Activated CD8-positive, alpha-beta T cell treated with anti-CD3 and anti-CD28 coated beads for 36 hours (primary cell): Measurements from ENCODE around the gene TAF5L. TPM values are rescaled to one million over a fixed set of nuclear protein-coding genes. Genes with fewer than 3 reads are reported as not detected.

Source experiments
- ATAC-seq: fragments of 200-7000 bp; cut with Tn5 transposase; one replicate; pipeline ENCODE4 v1.10.0; 2021; ENCODE audit warnings: mild to moderate bottlenecking, moderate library complexity
- CTCF ChIA-PET: fragments of 350-600 bp; sonication (Branson Sonifier 250); formaldehyde crosslinking; loops from one replicate; lab custom pipeline; 2021; ENCODE audit warnings: antibody characterized with exemption; lab: Charles Lee
- POLR2A ChIA-PET: fragments of 350-600 bp; sonication (Branson Sonifier 250); formaldehyde crosslinking; loops from one replicate; lab custom pipeline; 2021; ENCODE audit warnings: antibody characterized with exemption; lab: Charles Lee
- DNase-seq: peaks from one replicate; pipeline ENCODE4 v3.0.0-alpha.2; 2020
- H3K27ac Mint-ChIP-seq: one replicate; pipeline ENCODE4 v1.8.0; 2021; ENCODE audit warnings: mild to moderate bottlenecking, mixed read lengths
- H3K27me3 Mint-ChIP-seq: one replicate; pipeline ENCODE4 v1.8.0; 2021; ENCODE audit warnings: mixed read lengths
- H3K36me3 Mint-ChIP-seq: one replicate; pipeline ENCODE4 v1.8.0; 2021; ENCODE audit warnings: low read depth, mixed read lengths
- H3K4me1 Mint-ChIP-seq: one replicate; pipeline ENCODE4 v1.8.0; 2021; ENCODE audit warnings: low read depth, mixed read lengths
- H3K4me3 Mint-ChIP-seq: one replicate; pipeline ENCODE4 v1.8.0; 2021; ENCODE audit warnings: mild to moderate bottlenecking, moderate library complexity, mixed read lengths
- H3K9me3 Mint-ChIP-seq: one replicate; pipeline ENCODE4 v1.8.0; 2021; ENCODE audit warnings: mixed read lengths
- CTCF ChIP-seq: fragments of 200-600 bp; IDR thresholded peaks from one replicate; pipeline ENCODE4 v1.8.0; 2022; ENCODE audit warnings: antibody characterized with exemption, mild to moderate bottlenecking
- intact Hi-C: fragments of 100-400 bp; cut with micrococcal nuclease; formaldehyde crosslinking; loops from one replicate; pipeline ENCODE4 v1.10.0; 2022
- total RNA-seq, 2 experiments: library from RNA; stranded (reverse); gene quantifications; one replicate each; pipeline ENCODE4 v1.2.3, GENCODE V29; 2021

Gene TAF5L
- total RNA-seq, 2 experiments from 2014 or later = 17.7 to 19.5 TPM

- Mint-ChIP-seq H3K36me3 (peaks cover 4% of the 10 kb centered on the region), H3K4me1 (peaks cover 44% of the 10 kb centered on the region), H3K27me3 (no peaks in the 10 kb centered on the region), H3K9me3 (no peaks in the 10 kb centered on the region), H3K27ac (no peak overlapping the region), H3K4me3 (no peak overlapping the region)
- TF ChIP-seq CTCF = no peak
- ChIA-PET CTCF (interaction anchor here (1.3 kb wide), 1 partner anchor 12 kb away, joined by 4 read pairs; no protein-coding TSS in a partner anchor), POLR2A (no interaction called here)
- intact Hi-C loops = no loop called here
- no peak for DNase-seq
- ATAC-seq = peak; percentile 47
Observed at GRCh38 chr1:229619002-229619401, 6.9 kb downstream of the TAF5L start.

- intact Hi-C loops = no loop called here
- DNase-seq (no peak), ATAC-seq (no peak)
- Mint-ChIP-seq H3K9me3 (no peaks in the 10 kb centered on the region), H3K4me3 (no peak overlapping the region), H3K4me1 (peaks cover 36% of the 10 kb centered on the region), H3K27ac (no peak overlapping the region), H3K27me3 (no peaks in the 10 kb centered on the region), H3K36me3 (peaks cover 11% of the 10 kb centered on the region)
- ChIA-PET POLR2A (no interaction called here), CTCF (interaction anchor here (1.5 kb wide), 1 partner anchor 135 kb away, joined by 4 read pairs; no protein-coding TSS in a partner anchor)
- TF ChIP-seq CTCF = no peak
Observed at GRCh38 chr1:229617351-229618100, 8.4 kb downstream of the TAF5L start.

GRCh38 chr1:229614701-229615100 is 11.2 kb downstream of the TAF5L start:
- ATAC-seq (no peak), DNase-seq (no peak)
- peaks cover 35% of the 10 kb centered on the region for H3K36me3 Mint-ChIP-seq
- no peak overlapping the region for H3K27ac Mint-ChIP-seq
- TF ChIP-seq CTCF = no peak
- ChIA-PET POLR2A (interaction anchor here (0.6 kb wide), 2 partner anchors 17 to 99 kb away, joined by 3 read pairs; no protein-coding TSS in a partner anchor), CTCF (interaction anchor here (1.6 kb wide), 1 partner anchor 10 kb away, joined by 4 read pairs; no protein-coding TSS in a partner anchor)
- no peak overlapping the region for H3K4me3 Mint-ChIP-seq
- intact Hi-C loops = no loop called here
- H3K9me3 Mint-ChIP-seq = no peaks in the 10 kb centered on the region
- no peaks in the 10 kb centered on the region for H3K27me3 Mint-ChIP-seq
- peaks cover 18% of the 10 kb centered on the region for H3K4me1 Mint-ChIP-seq

GRCh38 chr1:229613938-229614337 is 12.0 kb downstream of the TAF5L start:
- DNase-seq = no peak
- Mint-ChIP-seq H3K4me1 (peaks cover 10% of the 10 kb centered on the region), H3K9me3 (no peaks in the 10 kb centered on the region), H3K36me3 (peaks cover 40% of the 10 kb centered on the region), H3K27me3 (no peaks in the 10 kb centered on the region), H3K27ac (no peak overlapping the region), H3K4me3 (no peak overlapping the region)
- CTCF ChIA-PET = no interaction called here
- intact Hi-C loops = no loop called here
- POLR2A ChIA-PET = interaction anchor here (0.6 kb wide), 1 partner anchor 16 kb away, joined by 3 read pairs; no protein-coding TSS in a partner anchor
- no peak for TF ChIP-seq CTCF
- no peak for ATAC-seq

- no peak overlapping the region for H3K4me3 Mint-ChIP-seq
- H3K4me1 Mint-ChIP-seq = no peaks in the 10 kb centered on the region
- ChIA-PET POLR2A (no interaction called here), CTCF (no interaction called here)
- H3K9me3 Mint-ChIP-seq = no peaks in the 10 kb centered on the region
- peaks cover 51% of the 10 kb centered on the region for H3K36me3 Mint-ChIP-seq
- H3K27ac Mint-ChIP-seq = no peak overlapping the region
- ATAC-seq (no peak), DNase-seq (no peak)
- TF ChIP-seq CTCF = no peak
- no peaks in the 10 kb centered on the region for H3K27me3 Mint-ChIP-seq
- intact Hi-C loops = no loop called here
Observed at GRCh38 chr1:229608590-229608989, 17.3 kb downstream of the TAF5L start.
